ENCODE data around the gene ANKK1.

The ANKK1 gene

GRCh38 chr11:113387605-113388211, at the start of gene ANKK1:
Gene ANKK1, plus strand, starts transcription at chr11:113387779. Its CDS starts 106 bp downstream, at chr11:113387885.
- DNase-seq: no peak

GRCh38 chr11:113338730-113339129, 48.8 kb upstream of the ANKK1 start:
- DNase-seq: peak in 1 of 2 experiments; percentile 61

DNA sequence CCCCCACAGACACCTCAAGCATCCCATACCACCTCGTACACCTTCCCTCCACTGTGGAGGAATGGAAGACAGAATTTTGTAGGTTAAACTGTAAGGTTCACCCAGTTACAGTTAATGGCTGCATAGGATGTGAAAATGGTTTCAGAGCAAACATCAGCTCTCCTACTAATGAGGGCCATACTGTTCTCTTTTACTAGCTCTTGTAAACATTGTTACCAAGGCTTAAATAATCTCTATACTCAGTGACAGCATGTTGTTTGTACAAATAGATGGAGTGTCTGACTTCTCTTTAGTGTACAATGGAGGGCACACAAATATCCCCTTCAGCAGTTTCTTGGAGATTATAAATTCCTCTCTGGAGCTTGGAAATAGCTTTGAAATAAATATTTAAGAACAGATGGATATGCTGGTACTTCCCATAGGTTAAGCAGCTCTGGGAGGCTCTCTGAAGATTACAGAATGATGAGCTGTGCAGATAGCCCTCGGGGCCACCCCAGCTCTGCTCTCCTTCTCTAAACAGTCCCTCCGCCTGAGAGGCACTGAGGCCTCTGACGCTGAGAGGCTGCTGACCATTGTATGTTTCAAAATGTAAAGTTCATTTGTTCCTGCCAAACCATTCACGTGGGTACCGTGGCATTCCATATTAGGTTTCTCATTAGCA, 47.5 kb upstream of the ANKK1 start:
- no peak for DNase-seq

DNA sequence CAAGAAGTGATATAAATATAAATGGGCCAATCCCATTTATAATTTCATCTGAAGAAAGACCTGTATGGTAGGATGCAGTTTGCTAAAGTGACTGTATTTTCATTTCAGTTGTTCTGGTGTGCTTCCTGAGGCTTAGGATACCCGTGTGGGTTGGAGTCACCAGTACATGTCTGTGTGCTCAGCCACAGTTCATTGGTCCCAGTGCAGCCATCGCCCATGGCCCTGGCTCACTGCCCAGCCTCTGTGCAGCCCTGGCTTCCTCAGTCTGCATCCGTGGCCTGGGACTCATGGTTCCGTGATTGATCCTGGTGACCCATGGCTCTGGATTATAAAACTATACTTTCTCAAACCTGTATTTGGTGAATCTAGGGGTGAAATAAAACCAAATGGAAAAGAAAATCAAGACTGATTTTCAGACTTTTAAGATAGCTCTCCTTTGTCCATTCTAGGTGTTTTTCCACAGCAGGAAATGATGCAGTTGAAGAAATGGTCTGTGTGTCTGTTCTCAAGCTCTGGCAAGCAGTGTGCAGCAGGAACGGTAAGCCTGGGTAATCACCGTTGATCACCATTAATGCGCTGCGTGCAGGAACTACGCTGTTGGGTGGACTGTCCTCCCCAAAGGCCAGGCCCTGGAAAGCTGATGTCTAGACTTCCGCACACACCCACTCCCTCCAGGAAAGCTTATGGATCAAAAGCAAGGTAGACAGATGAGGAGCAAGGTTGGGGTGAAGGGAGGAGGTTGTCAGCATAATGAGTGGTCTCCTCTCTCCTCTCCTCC, 46.0 kb upstream of the ANKK1 start:
- DNase-seq: peak in 1 of 2 experiments; percentile 18

DNA sequence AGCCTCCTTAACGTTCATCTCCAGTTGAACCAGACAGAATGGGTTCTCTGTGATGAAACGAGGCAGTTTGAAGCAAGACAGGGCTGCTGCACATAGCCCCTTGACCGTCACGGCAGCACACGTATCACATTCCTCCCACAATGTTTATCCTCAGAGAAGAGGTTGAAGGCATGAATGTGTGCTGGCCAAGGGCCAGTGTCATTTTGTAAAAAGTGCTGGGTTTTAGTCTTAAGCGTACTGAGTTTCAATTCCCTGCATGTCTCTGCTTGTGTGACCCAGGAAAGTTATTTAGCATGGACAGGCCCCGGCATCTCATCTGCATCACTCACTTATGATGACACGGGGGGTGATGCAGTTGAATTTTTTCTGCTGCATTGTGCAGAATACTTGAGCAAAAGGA, 41.6 kb upstream of the ANKK1 start:
- no peak for DNase-seq

- no peak for DNase-seq
These were observed 38.1 kb upstream of the ANKK1 start for GRCh38 chr11:113349528-113349927.

GRCh38 chr11:113350336-113351067, 37.1 kb upstream of the ANKK1 start:
- no peak for DNase-seq

DNA sequence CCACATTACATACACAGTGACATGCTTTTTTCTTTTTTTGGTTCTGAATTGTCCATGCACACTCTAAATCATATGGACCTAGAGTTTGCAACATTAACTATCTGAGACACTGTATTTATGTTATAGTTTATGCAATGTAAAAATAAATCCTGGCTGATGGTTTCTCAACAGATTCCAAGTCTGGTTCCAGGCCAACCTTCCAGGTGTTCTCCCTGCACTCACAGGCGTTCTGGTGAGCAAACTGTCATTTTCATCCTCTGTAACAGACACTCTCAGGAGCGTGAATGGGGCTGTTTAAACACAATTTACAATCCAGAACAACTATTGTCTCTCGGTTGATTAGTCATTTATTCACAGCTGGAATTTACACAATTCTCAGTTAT, 36.5 kb upstream of the ANKK1 start:
- DNase-seq: no peak

- DNase-seq: no peak
These were observed 36.1 kb upstream of the ANKK1 start for GRCh38 chr11:113351480-113351879.

DNA sequence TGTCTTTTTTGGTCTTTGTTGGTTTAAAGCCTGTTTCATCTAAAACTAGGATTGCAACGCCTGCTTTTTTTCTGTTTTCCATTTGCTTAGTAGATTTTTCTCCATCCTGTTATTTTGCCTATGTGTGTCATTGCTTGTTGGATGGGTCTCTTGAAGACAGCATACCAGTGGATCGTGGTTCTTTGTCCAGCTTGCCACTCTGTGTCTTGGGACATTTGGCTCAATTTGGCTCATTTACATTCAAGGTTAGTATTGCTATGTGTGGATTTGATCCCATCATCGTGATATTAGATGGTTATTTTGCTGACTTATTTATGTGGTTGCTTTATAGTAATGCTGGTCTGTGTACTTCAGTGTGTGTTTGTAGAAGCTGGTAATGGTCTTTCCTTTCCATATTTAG, 31.4 kb upstream of the ANKK1 start:
- DNase-seq: no peak

- no peak for DNase-seq
These were observed 24.2 kb upstream of the ANKK1 start for GRCh38 chr11:113363406-113363805.

DNA sequence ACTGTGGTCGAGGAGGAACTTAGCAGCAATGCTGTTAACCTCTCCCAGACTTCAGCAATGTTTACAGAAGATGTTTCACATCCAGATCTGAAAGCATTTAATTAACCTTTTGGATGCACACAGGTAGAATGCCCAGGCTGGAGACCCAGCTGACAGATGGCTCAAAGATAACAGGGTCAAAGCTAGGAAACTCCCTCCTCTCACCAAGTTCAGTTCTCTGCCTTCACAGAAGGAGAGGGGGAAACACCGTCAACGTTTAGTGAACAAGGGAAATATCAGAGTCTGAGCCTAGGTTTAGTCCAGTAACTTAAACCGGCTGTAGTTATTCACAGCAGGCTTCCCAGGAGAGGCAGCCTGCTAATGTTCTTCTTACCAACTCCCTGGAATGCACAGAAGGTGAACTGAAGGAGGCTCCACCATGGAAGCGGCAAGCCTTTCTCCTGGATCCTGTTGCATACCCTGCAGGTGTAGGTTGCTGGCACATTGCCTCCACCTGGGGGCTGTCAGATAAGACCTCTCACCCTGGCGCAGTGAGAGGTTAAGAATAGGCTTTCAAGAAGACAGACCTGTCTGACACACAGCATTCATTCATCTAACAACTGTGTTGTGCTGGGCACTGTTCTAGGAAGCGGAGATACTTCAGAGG, 23.5 kb upstream of the ANKK1 start:
- no peak for DNase-seq

- DNase-seq: no peak
These were observed 21.7 kb upstream of the ANKK1 start for GRCh38 chr11:113365895-113366294.

- no peak for DNase-seq
These were observed 18.2 kb upstream of the ANKK1 start for GRCh38 chr11:113369411-113369810.

DNA sequence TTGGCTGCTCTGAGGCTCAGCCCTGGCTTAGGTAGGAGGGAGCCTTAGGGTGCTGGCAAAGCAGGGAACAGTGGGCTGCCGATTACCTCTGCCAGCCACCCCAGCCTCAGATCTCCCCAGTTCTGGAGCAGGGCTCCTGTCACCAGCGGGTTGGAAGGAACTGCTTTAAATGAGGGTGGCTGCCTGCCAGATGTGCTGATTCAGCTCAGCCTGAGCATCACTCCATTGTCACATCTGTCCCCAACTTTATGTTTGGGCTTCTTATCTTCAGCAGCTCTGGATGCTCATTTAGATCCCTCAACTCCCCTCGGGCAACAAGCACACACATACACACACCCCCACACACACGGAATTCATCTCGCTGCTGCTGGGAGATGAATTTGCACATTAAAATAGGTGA, 16.9 kb upstream of the ANKK1 start:
- DNase-seq: no peak

GRCh38 chr11:113372309-113372708, 15.3 kb upstream of the ANKK1 start:
- DNase-seq: peak; percentile 71 to 74

GRCh38 chr11:113373306-113373705, 14.3 kb upstream of the ANKK1 start:
- DNase-seq: no peak

GRCh38 chr11:113373981-113374560, 13.5 kb upstream of the ANKK1 start:
- DNase-seq: no peak

DNA sequence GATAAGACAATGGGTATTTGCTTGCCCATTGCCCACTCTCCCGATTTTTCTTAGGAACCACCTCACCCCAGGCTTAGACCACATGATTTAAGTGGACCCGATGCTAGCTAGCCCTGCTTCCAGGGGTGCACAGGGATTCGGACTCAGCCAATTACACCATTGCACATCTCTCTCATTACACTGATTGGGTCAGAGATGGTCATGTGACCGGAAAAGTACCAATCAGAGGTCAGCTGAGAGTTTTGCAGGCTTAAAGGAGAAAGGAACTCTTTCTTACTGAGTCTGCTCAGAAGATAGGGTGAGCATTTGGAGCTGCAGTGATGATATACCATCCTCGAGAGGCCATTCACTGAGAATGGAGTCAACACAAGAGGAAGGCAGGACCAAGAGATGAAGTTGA, 12.2 kb upstream of the ANKK1 start:
- no peak for DNase-seq

GRCh38 chr11:113376156-113376555, 11.4 kb upstream of the ANKK1 start:
- DNase-seq: no peak

- DNase-seq: peak; percentile 64 to 70
These were observed 9.7 kb upstream of the ANKK1 start for GRCh38 chr11:113377681-113378412.

DNA sequence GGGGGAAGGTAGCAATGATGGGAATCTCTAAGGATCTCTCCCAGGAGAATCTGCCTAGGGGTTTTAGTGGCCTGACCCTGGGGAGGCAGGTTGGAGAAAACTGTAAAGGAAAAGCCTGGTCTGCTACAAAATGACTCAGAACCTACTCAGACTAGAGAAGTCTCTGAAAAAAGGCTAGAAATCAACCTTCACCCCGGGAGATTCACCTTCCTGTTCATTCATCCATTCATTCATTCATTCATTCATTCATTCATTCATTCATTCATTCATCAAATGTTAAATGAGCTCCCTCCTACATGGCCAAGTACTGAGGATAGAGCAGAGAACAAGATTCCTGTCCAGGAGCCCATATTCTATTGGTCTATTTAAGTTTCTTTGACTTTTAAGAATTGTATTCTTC, 8.9 kb upstream of the ANKK1 start:
- no peak for DNase-seq

Data from NCI-H526 (cell line).